Activated CD4-positive, alpha-beta T cell treated with anti-CD3 and anti-CD28 coated beads, Interleukin-10, Interleukin-2, amounts not matched to agents 100 ng/mL and 50 ng/mL, durations not matched to agents 16 hours and 8 hours (primary cell): ENCODE measurements around the gene ISLR.

ENCODE experiments used
- DNase-seq: peaks from one replicate; pipeline ENCODE4 v3.0.0-alpha.2; 2020

The ISLR gene

DNA sequence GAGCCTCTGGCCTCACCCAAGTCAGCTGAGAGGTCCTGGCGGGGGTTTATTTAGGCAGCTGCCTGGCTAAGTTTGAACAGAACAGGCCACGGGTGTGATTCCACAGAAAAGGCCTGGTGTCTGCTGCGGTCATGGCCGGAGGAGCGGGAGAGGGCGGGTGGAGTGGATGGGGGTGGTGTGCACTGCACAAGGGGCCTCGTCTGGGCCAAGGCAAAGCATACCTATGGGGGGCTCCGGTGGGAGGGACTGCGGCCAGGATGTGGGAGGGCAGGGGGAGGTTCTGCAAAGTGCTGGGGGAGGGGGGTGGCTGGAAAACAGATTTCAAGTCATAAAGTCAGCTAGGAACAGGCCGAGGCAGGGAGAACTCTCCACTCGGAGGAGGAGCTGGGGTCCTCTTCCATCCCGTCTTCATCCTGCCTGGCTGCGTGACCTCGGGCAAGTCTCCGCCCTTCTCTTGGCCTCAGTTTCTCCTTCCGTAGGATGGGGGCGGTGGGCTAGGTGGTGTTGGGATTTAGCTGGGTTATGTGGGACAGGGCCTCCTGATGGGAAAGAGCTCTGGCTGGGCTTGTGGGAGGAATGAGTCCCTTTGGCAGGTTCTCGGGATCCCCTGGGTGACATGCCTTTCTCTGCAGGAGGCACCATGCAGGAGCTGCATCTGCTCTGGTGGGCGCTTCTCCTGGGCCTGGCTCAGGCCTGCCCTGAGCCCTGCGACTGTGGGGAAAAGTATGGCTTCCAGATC is 878 bp downstream of the ISLR start:
- DNase-seq: no peak

DNA sequence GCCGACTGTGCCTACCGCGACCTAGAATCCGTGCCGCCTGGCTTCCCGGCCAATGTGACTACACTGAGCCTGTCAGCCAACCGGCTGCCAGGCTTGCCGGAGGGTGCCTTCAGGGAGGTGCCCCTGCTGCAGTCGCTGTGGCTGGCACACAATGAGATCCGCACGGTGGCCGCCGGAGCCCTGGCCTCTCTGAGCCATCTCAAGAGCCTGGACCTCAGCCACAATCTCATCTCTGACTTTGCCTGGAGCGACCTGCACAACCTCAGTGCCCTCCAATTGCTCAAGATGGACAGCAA is 1.4 kb downstream of the ISLR start:
- DNase-seq: no peak

DNA sequence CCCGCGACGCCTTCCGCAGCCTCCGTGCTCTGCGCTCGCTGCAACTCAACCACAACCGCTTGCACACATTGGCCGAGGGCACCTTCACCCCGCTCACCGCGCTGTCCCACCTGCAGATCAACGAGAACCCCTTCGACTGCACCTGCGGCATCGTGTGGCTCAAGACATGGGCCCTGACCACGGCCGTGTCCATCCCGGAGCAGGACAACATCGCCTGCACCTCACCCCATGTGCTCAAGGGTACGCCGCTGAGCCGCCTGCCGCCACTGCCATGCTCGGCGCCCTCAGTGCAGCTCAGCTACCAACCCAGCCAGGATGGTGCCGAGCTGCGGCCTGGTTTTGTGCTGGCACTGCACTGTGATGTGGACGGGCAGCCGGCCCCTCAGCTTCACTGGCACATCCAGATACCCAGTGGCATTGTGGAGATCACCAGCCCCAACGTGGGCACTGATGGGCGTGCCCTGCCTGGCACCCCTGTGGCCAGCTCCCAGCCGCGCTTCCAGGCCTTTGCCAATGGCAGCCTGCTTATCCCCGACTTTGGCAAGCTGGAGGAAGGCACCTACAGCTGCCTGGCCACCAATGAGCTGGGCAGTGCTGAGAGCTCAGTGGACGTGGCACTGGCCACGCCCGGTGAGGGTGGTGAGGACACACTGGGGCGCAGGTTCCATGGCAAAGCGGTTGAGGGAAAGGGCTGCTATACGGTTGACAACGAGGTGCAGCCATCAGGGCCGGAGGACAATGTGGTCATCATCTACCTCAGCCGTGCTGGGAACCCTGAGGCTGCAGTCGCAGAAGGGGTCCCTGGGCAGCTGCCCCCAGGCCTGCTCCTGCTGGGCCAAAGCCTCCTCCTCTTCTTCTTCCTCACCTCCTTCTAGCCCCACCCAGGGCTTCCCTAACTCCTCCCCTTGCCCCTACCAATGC is 2.0 kb downstream of the ISLR start:
- no peak for DNase-seq

DNA sequence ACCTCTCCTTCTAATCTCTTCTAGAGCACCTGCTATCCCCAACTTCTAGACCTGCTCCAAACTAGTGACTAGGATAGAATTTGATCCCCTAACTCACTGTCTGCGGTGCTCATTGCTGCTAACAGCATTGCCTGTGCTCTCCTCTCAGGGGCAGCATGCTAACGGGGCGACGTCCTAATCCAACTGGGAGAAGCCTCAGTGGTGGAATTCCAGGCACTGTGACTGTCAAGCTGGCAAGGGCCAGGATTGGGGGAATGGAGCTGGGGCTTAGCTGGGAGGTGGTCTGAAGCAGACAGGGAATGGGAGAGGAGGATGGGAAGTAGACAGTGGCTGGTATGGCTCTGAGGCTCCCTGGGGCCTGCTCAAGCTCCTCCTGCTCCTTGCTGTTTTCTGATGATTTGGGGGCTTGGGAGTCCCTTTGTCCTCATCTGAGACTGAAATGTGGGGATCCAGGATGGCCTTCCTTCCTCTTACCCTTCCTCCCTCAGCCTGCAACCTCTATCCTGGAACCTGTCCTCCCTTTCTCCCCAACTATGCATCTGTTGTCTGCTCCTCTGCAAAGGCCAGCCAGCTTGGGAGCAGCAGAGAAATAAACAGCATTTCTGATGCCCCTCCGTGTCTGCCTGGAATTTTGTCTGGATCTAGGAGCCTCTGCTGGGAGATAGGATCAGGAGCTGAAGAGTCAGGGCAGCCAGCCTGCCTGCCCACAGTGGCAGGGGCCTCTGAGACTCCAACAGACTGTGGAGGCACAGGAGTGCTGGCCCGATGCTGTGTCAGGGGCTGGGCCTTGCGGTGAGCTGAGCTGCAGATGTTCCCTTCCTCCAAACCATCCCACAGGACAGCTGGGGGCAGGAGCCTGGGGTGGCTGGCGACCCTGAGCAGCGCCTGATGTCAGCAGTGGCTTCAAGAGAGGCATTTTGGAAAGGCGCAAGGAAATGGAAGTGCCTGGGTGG is 3.0 kb downstream of the ISLR start:
- no peak for DNase-seq

DNA sequence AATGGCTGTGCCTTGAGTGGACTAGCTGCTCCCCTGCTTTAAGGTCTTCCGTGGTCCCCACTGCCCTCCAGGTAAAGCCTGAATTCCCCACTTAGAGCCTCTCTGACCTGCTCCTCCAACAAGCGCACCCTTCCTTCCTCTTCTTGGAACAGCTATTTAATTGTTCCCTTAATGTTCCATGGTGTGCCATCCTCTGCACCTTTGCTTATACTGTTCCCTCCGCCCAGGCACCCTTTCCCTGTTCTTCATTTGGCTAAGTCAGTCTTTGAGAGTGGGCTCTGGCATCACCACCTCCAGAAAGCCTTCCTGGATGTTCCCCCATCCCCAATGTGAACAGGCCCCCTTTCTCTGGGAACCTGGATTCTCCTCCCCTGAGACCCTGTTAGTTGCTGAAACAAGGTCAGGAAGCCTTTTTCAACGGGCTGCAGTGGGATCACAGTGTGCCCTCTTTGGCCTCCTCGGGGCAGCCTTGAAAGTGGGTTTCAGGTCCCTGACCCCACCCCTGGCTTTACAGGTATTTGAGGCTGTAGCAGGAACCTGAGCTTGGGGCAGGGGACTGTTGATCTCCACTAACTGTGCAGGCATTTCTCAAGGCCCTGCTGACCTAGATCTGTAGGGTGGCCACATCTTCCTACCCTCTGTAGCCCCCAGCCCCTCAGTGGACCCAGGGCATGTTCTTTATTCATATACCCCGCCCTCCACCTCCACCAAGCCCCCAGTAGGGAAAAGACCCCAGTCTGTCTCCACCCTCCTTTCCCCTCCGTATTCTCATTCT is 5.0 kb downstream of the ISLR start:
- no peak for DNase-seq

DNA sequence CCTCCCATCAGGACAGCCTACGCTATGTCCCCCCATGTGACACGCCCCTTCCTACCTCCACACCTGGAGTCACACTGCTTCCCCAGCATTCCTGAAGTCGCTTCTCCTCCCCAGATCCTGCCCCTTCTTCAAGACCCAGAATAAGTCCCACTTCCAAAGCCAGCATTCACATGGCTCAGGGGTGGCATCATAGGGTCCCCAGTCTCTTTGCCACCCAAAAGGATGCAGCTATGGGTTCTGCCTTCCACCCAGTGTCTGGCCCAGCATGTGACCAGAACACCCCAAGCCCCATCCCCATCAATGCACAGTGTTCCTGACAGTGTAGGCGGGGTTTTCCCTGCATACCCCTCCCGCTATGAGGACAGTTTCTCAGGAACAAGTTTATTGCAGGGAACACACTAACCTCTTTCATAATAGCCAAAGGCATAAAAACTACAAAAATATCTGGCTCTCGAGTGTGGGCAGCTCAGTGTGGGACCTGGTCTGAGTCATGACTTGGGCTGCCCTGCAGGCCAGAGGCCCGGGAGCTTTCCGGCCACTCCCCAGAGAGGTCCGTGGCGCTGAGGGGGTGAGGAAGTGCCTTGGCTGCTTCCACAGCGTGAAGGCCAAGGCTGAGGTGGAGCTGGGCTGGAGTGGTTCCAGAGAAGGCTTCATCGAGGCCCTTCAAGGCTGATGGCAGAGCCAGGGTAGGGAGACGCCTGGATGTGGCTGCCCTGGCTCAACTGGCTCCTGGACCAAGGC is 5.8 kb downstream of the ISLR start:
- DNase-seq: no peak

DNA sequence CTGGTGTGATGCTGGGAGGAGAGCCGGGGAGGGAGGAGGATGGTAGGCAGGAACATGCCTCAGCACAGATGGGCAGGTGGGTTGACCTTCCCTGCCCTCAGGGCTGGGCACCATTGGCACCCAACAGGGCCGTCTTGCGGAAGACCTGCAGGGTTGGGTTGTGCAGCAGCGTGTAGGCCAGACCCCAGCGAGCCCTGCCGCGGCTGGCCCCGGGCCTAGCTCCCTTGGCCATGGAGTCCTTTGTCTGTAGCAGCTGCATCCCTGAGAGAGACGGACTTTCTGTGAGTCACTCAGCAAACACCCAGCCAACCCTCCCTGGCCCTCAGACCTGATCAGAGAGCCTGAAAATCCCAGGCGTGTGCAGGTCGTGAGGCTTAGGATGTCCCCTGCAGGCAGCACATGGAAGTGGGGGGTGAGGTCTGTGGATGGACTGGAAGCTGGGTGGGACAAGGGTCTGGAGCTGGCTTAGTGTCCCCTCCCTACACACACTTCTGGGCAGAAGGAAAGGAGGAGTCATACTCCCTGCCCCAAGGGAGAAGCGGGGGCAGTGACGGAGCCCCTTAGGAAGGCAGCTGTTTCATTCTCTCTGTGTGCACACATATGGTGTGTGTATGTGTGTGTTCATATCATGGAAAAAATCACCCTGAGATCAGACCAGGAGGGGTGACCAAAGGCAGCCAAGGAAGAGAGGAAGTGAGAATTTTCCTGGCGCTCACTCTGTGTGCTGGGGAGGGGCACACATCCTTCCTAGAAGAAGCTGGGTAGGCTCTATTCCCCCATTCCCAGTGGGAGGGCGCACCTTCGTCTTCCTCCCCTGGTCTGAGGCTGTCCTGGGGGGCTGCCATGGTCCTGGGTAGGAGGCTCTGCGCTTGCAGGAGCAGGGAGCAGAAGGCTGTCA is 6.7 kb downstream of the ISLR start:
- DNase-seq: no peak

DNA sequence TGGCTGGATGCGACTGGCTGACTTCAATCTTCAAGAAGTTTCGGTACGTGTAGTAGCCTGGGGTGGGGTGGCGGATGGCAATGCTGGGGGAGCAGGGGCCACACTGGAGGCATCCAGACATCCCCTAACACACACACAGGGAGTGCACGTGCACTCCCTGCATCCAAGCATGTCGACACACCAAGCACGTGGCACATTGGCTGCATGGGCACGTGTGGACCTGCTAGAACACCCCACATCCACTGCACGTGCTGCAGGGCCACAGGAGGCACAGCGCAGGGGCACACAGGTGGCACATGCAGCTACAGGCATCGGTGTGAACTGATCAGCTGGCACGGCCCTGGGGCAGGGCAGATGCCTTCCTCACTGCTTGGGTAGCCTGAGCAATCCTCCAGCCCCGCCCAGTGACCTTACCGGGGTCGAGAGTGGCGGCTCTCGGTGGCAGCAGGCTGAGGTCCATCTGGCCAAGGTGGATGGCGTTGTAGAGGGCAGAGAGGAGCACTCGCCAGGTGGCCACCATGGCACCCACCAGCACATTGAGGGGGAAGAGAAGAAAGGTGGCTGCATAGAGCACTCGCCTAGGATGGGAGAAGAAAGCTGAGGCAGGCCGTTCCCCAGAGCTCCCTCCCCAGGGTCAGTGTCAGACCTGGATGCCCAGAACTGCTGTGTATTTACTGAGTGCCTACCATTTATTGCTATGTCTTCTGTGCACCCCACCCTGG is 7.5 kb downstream of the ISLR start:
- no peak for DNase-seq

DNA sequence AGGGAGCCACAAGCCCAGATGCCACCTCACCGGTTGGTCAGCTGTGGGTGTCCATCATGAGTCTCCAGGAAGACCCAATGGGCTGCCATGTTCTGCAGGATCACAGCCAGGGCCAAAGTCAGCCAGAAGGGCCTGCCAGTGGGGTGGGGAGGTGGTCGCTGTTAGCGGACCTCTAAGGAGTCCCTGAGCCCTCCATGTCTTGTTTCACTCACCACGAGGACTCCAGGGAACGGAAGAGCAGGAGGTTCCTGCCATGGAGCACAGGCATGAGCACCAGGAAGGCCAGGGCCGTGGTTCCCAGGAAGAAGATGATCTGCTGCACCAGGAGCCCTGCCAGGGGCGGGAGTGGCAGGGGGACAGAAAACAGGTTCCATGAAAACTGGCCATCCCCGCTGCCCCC is 8.6 kb downstream of the ISLR start:
- no peak for DNase-seq

DNA sequence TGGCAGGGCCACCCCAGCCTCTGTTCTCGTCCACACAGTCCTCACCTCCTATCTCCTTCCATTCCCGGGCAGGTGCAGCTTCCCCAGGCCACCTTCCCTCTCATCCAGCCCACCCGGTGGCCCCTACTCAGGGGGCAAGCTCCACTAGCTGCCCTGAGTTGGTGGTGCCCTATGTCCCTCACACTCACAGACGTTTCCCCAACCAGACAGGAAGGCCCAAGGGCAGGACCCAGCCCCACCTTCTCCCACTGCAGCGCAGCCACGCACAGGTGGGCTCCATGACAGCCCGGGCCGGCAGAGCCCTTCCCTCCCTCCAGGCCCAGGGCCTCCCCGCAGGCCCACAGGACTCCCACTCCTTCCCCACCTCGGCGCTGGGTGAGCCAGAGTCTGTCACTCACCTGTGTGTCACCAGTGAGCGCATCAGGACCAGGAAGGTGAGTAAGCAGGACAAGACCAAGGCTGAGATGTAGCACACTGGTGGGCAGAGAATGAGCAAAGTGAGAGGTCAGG is 11.1 kb downstream of the ISLR start:
- no peak for DNase-seq

DNA sequence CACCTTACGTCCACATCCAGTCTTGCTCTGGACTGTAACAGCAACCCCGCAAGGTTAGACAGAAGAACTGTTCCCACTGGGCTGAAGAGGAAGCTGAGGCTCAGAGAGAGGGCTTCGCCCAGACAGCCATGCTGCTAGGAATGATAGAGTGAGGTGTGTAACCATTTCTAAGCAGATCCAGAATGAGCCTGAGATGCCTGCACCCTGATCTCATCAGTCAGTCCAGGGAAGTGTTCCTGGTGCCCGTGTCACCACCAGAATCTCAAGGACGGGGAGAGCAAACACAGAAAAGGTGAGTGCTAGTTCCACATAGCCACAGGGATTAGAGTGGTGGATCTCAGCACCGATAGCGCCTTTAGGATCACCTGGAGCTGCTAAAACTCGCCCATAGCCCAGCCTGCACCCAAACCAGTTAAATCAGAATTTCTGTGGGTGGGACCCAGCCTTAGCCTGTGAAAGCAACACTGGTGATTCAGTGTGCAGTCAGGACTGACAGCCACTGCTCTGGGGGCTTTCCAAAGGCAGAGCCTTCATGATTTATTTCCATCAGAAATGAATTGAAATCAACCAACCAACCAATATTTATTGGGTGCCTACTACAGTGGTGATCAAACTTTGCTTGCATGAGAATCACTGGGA is 12.3 kb downstream of the ISLR start:
- DNase-seq: no peak

DNA sequence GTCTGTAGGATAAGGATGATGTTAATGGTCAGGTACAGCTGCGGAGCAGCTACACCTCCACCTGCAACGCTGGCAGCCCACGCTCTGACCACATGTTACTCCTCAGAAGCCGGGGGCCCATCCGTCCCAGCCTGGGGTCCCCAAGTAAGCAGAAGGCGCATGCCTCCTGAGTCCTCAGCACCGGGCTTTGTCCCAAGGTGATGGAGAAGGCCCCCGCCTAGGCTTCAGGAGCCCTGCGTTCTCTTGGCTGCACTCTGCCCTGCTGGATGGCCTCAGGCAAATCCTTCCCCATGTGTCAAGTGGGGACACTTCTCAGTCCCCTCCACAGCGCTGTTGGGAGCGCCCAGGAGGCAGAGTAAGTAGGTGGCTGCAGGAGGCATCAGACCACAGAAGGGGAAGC is 14.7 kb downstream of the ISLR start:
- no peak for DNase-seq

DNA sequence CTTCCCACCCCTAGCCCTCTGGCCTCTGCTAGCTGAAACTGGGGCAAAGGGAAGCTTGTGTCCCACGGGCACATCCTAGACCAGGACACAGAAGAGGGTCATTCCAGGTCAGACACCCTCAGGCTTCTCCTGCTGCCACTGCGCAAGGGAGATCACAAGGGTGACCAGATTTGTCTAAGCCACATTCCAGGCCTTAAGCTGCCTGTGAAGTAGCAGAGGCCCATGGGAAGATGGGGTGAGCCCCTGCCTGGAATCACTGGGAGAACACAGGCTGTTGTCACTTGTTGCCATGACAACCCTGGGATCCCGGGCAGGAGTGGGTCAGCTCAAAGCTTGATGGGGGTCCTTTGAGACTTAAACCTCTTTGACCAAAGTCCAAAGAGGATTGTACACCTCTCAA is 18.3 kb downstream of the ISLR start:
- DNase-seq: no peak

DNA sequence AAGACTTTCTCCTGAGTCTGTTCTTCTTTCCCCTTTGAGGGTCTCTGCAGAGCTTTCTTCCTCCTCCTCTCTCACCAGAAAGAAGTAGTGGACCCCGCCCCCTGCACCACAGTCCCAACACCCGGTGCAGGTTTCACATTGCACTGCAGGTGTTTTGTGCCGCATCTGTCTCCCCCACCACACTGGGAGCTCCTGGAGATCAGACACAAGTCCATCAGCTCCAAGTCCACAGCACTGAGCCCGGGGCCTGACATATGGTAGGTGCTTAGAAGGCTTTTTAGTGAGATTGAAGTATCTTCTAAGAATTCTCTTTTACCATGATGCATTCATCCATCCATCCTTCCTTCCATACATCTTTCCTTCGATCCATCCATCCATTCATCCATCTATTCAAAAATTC is 19.2 kb downstream of the ISLR start:
- no peak for DNase-seq

DNA sequence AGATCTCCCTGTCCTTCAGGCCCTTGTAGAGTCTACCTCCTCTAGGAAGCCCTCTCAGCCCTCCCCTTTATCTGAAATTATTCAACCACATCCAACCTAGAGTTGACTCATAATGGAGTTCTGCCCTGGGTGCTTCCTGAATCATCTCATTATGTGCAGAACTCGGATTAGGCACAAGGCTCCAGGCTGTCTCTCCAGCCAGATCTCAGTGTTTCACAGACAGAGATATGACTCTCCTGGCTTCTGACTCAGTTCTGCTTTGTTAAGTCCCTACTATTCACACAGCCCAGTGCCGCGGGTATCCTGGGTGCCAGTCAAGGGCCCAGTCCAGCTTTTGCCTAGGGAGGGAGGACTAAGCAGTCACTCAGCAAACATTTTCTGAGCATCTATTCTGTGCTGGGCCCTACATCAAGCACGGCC is 19.8 kb downstream of the ISLR start:
- no peak for DNase-seq

DNA sequence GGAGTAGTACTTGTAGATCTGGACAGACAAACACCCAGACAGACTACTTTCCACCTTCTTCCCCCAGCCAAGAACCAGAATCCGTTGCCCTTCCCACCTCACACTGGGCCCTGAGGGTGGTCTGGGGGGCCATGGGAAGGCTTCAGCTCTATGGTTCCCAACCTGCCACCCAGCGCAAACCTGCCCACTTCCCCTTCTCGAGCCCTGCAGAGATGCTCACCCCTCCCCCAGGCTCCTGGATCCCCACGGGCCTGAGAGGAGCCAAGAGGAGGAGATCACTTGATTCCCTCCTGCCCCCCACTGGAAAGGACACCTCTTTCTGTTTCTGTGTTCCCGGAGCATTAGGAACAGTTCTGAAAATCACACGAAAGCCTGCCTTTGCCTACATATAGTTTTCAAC is 20.4 kb downstream of the ISLR start:
- DNase-seq: no peak

DNA sequence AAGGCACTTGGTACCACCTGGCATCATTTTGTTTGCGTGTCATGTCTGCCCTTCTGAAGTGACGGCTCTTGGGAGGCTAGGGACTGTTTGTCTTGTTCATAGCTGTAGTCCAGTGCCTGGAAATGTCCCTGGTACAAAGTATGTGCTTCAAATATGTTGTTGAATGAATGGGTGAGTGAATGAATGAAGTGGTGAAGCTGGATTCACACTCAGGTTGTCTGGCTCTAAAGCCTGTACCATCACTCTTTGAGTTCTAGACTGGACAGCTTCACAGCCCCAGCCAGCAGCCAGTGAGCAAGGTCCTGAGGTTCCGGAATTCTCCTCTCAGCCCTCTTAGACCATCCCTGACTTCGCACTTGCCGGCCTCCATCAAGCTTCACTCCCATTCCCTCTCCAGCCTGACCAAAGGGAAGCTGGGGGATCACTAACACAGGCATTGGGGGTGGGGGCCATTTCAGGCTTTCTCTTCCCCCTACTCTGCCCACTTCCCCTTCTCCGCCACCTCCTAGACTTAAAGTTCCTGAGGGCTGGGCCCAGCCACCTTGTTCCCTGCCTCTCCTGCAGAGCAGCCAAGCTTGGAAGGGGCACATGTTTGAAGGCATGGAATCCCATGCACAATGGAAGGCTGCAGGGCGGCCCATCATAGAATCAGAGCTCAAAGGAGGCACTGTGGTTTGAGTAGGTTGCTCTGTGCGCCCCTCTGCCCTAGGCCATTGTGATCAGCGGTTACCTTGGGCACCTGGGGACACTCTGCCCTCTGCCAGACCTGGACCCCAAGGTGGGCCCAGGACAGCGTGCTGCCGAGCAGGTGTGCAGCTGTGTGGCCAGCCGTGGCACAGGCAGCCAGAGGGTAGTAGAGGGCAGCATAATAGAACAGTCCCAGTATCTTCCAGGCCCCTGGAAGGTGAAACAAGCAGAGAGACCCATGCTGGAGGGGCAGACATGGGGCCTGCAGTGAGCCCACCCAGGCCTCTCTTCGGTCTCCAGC is 21.4 kb downstream of the ISLR start:
- DNase-seq: no peak

DNA sequence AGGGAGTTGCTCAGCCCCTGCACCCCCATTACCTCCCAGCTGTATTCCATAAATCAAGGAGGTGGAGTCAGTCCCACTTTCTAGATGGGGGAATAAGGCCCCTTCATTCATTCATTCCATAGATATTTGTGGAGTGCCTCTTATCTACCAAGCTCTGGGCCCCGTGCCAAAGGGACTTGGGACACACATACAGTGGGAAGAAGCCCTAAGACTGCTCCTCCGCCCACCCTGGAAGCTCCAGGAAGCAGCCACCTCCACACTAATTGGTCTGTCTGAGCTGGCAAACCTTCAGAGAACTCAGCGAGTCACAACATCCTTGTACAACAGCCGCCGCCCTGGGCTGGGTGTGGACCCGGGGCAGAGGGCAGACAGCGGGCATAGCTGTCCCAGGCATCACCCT is 22.7 kb downstream of the ISLR start:
- DNase-seq: no peak
